T-helper 17 cell (primary cell): Measurements from ENCODE around the gene TOPBP1. TPM values are rescaled to one million over a fixed set of nuclear protein-coding genes. Genes with fewer than 3 reads are reported as not detected.
"Not testable (repeated sequence)": the region's sequence is repeated elsewhere in the genome, so short reads cannot be mapped to it uniquely, and the experiment has no call there.

Experiments used
- ATAC-seq: fragments of 150-1000 bp; cut with Tn5 transposase; 2 replicates; pipeline ENCODE4 v1.10.0; 2021; ENCODE audit warnings: mild to moderate bottlenecking, moderate library complexity
- DNase-seq, 3 donors: peaks; one replicate each; pipeline versions ENCODE4 v3.0.0 to v3.0.0-alpha.2; 2020 to 2021
- H3K9me3 ChIP-seq: one replicate; pipeline ENCODE4 v1.7.0; 2013; ENCODE audit warnings: low read length, mild to moderate bottlenecking; ENCODE audit not compliant: control insufficient read depth, poor library complexity, severe bottlenecking
- H3K27ac Mint-ChIP-seq: one replicate; pipeline ENCODE4 v1.8.0; 2022; ENCODE audit warnings: mild to moderate bottlenecking, moderate library complexity, mixed read lengths
- H3K27me3 Mint-ChIP-seq: one replicate; pipeline ENCODE4 v1.8.0; 2022; ENCODE audit warnings: mixed read lengths
- H3K36me3 Mint-ChIP-seq: one replicate; pipeline ENCODE4 v1.8.0; 2022; ENCODE audit warnings: low read depth, mixed read lengths
- H3K4me1 Mint-ChIP-seq: one replicate; pipeline ENCODE4 v1.8.0; 2022; ENCODE audit warnings: mild to moderate bottlenecking, mixed read lengths
- H3K4me3 Mint-ChIP-seq: one replicate; pipeline ENCODE4 v1.8.0; 2022; ENCODE audit warnings: mild to moderate bottlenecking, moderate library complexity, mixed read lengths
- total RNA-seq, 4 donors: library from RNA in 2 of 4; stranded (reverse) in 2 of 4; gene quantifications; one replicate each; pipeline ENCODE4 v1.2.3 and lab custom pipeline; 2022 to 2026

Gene TOPBP1
- total RNA-seq, 2 donors from 2014 or later: 33.5 to 46.3 TPM

DNA sequence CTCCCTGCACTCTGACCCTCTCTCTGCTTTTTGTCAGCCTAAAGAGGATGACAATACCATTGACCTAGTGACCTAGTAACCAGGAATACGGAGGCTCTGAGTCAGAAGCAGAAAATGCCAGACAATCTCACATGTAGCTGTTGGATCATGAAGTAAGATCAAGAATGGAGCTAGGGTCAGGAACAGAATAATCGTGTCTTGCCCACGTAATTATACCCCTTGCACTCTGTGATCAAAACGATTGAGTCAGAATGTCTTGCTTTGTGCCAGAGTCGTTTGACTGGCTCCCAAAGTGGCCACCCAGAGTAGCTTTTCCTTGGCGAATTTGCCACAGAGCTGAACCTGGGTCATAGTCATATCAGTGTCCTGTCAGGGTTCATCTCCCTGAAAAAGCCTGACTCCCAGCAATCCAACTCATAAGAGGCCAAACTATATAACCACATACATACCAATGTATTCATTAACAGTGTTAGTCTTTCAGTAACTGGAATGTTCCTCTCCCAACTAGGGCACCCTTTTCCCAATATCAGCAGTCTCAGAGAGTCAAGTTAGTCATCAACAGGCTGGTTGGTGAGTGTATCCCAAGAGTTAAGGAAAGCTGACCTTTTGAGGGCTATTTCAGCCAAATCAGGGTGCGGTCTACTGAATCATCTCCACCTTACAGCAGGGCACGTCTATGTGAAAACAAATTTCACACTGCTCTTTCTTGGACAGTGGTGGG is 93.3 kb downstream of the TOPBP1 start:
- Mint-ChIP-seq H3K27ac (peak overlapping the region; percentile 24), H3K4me3 (no peak overlapping the region), H3K36me3 (no peaks in the 10 kb centered on the region), H3K4me1 (peaks cover 20% of the 10 kb centered on the region), H3K27me3 (peaks cover 4% of the 10 kb centered on the region)
- H3K9me3 ChIP-seq: no peaks in the 10 kb centered on the region
- ATAC-seq: no peak
- DNase-seq: no peak

GRCh38 chr3:133563816-133564215 is 97.9 kb downstream of the TOPBP1 start:
- no peaks in the 10 kb centered on the region for H3K36me3 Mint-ChIP-seq
- ATAC-seq: no peak
- peaks cover 3% of the 10 kb centered on the region for H3K4me1 Mint-ChIP-seq
- DNase-seq: no peak
- H3K9me3 ChIP-seq: no peaks in the 10 kb centered on the region
- no peak overlapping the region for H3K4me3 Mint-ChIP-seq
- H3K27ac Mint-ChIP-seq: no peak overlapping the region
- H3K27me3 Mint-ChIP-seq: peaks cover 4% of the 10 kb centered on the region

DNA sequence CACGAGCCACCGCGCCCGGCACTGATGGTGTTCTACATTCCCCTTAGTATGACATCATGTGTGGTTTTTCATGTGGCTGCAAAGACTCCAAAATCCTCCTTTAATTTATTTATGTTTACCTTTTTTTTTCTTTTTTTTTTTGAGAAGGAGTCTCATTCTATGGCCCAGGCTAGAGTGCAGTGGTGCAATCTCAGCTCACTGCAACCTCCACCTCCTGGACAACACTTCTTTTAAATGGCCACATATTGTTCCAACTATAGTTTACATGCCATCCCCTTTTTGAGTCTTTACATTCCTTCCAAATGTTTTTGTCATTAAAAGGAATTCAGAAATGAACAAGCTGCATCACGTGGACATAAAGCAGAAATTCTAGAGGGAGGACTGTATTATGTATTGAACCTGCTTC is 98.6 kb downstream of the TOPBP1 start:
- Mint-ChIP-seq H3K4me3 (no peak overlapping the region), H3K4me1 (peaks cover 2% of the 10 kb centered on the region), H3K36me3 (no peaks in the 10 kb centered on the region), H3K27me3 (peaks cover 4% of the 10 kb centered on the region), H3K27ac (no peak overlapping the region)
- DNase-seq (no peak), ATAC-seq (no peak)
- no peaks in the 10 kb centered on the region for H3K9me3 ChIP-seq

- H3K27me3 Mint-ChIP-seq: peaks cover 4% of the 10 kb centered on the region
- no peaks in the 10 kb centered on the region for H3K9me3 ChIP-seq
- peaks cover 2% of the 10 kb centered on the region for H3K4me1 Mint-ChIP-seq
- no peak overlapping the region for H3K27ac Mint-ChIP-seq
- DNase-seq (no peak), ATAC-seq (no peak)
- H3K4me3 Mint-ChIP-seq: no peak overlapping the region
- H3K36me3 Mint-ChIP-seq: no peaks in the 10 kb centered on the region
Measured at GRCh38 chr3:133562376-133562775, 99.4 kb downstream of the TOPBP1 start.

- Mint-ChIP-seq H3K27ac (no peak overlapping the region), H3K4me3 (no peak overlapping the region), H3K36me3 (no peaks in the 10 kb centered on the region), H3K27me3 (peaks cover 4% of the 10 kb centered on the region), H3K4me1 (peaks cover 2% of the 10 kb centered on the region)
- ATAC-seq (no peak), DNase-seq (no peak)
- H3K9me3 ChIP-seq: no peaks in the 10 kb centered on the region
Measured at GRCh38 chr3:133561679-133562078, 100.1 kb downstream of the TOPBP1 start.

DNA sequence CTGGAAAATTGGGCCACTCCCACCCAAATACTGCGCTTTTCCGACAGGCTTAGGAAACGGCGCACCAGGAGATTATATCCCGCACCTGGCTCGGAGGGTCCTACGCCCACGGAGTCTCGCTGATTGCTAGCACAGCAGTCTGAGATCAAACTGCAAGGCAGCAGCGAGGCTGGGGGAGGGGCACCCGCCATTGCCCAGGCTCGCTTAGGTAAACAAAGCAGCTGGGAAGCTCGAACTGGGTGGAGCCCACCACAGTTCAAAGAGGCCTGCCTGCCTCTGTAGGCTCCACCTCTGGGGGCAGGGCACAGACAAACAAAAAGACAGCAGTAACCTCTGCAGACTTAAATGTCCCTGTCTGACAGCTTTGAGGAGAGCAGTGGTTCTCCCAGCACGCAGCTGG is 110.2 kb downstream of the TOPBP1 start:
- not testable (repeated sequence) for H3K36me3 Mint-ChIP-seq, H3K4me1 Mint-ChIP-seq, H3K27ac Mint-ChIP-seq, H3K9me3 ChIP-seq, DNase-seq, ATAC-seq, H3K27me3 Mint-ChIP-seq, H3K4me3 Mint-ChIP-seq

Other genes starting within 250 kb of the TOPBP1 start
- 100 to 1,000 TPM; 196 to 239 TPM for gene CDV3, start 88.3 kb downstream of the TOPBP1 start, total RNA-seq
- gene TF, start 84.5 kb upstream of the TOPBP1 start, total RNA-seq: 1 to 10 TPM in 1 of 2 donors, under 1 TPM in 1; 0.65 to 1.3 TPM
- gene SRPRB, start 143.9 kb upstream of the TOPBP1 start, total RNA-seq: 10 to 100 TPM; 34.5 to 37.3 TPM
- 1 to 10 TPM; 1.8 to 4.3 TPM for gene RAB6B, start 233.9 kb upstream of the TOPBP1 start, total RNA-seq